Activated CD4-positive, alpha-beta T cell treated with anti-CD3 and anti-CD28 coated beads, Interleukin-2, amount 10 ng/mL, durations not matched to agents 24 days and 14 days (primary cell): ENCODE results near the gene NPC1. TPM values are rescaled to one million over a fixed set of nuclear protein-coding genes. Genes with fewer than 3 reads are reported as not detected.

Experiments
- DNase-seq: peaks from one replicate; pipeline ENCODE4 v3.0.0; 2022
- H3K27ac Mint-ChIP-seq: one replicate; pipeline ENCODE4 v1.8.0; 2022; ENCODE audit warnings: mild to moderate bottlenecking, mixed read lengths
- H3K27me3 Mint-ChIP-seq: one replicate; pipeline ENCODE4 v1.8.0; 2022; ENCODE audit warnings: mixed read lengths
- H3K36me3 Mint-ChIP-seq: one replicate; pipeline ENCODE4 v1.8.0; 2022; ENCODE audit warnings: low read depth, mild to moderate bottlenecking, mixed read lengths
- H3K4me1 Mint-ChIP-seq: one replicate; pipeline ENCODE4 v1.8.0; 2021; ENCODE audit warnings: mixed read lengths
- H3K4me3 Mint-ChIP-seq: one replicate; pipeline ENCODE4 v1.8.0; 2022; ENCODE audit warnings: mild to moderate bottlenecking, moderate library complexity, mixed read lengths
- H3K9me3 Mint-ChIP-seq: one replicate; pipeline ENCODE4 v1.8.0; 2021; ENCODE audit warnings: mixed read lengths
- intact Hi-C: fragments of 100-400 bp; cut with micrococcal nuclease; formaldehyde crosslinking; loops from one replicate; pipeline ENCODE4 v1.15.1; 2023
- total RNA-seq: library from RNA; stranded (reverse); gene quantifications from 2 replicates; pipeline ENCODE4 v1.2.3, GENCODE V29; 2022

NPC1 gene
- 26.3 and 29.9 TPM in 2 replicates for total RNA-seq

- peaks cover 3% of the 10 kb centered on the region for H3K27me3 Mint-ChIP-seq
- H3K4me3 Mint-ChIP-seq, result peak within 1 kb of the TSS; percentile 94
- H3K9me3 Mint-ChIP-seq, result no peaks in the 10 kb centered on the region
- intact Hi-C loops, result loop anchor here (1.0 to 5.0 kb wide), 8 partner anchors 12 to 654 kb away; partner anchors contain the start of genes RBBP8, RIOK3 and RMC1
- H3K36me3 Mint-ChIP-seq, result peaks cover 17% of the 10 kb centered on the region
- peak within 1 kb of the TSS; percentile 96 for H3K27ac Mint-ChIP-seq
- peak; percentile 98 for DNase-seq
- peaks cover 37% of the 10 kb centered on the region for H3K4me1 Mint-ChIP-seq
Observed at GRCh38 chr18:23586249-23587196, at the start of gene NPC1. Gene NPC1 (minus strand): TSS chr18:23586506. CDS start chr18:23586343, 163 bp downstream.

GRCh38 chr18:23636071-23636399, 49.7 kb upstream of the NPC1 start:
- Mint-ChIP-seq H3K27ac (no peak overlapping the region), H3K36me3 (no peaks in the 10 kb centered on the region), H3K9me3 (no peaks in the 10 kb centered on the region), H3K4me1 (peaks cover 14% of the 10 kb centered on the region), H3K27me3 (peaks cover 37% of the 10 kb centered on the region), H3K4me3 (no peak overlapping the region)
- intact Hi-C loops, result no loop called here
- no peak for DNase-seq

- no peak for DNase-seq
- Mint-ChIP-seq H3K27ac (peak overlapping the region; percentile 7), H3K27me3 (peaks cover 37% of the 10 kb centered on the region), H3K36me3 (no peaks in the 10 kb centered on the region), H3K4me3 (no peak overlapping the region), H3K9me3 (no peaks in the 10 kb centered on the region), H3K4me1 (peaks cover 14% of the 10 kb centered on the region)
- intact Hi-C loops, result no loop called here
Observed at GRCh38 chr18:23635283-23636070, 49.2 kb upstream of the NPC1 start.

GRCh38 chr18:23634692-23635091, 48.4 kb upstream of the NPC1 start:
- H3K4me1 Mint-ChIP-seq, result peaks cover 14% of the 10 kb centered on the region
- DNase-seq, result no peak
- intact Hi-C loops, result no loop called here
- H3K4me3 Mint-ChIP-seq, result no peak overlapping the region
- no peaks in the 10 kb centered on the region for H3K36me3 Mint-ChIP-seq
- no peak overlapping the region for H3K27ac Mint-ChIP-seq
- H3K27me3 Mint-ChIP-seq, result peaks cover 34% of the 10 kb centered on the region
- no peaks in the 10 kb centered on the region for H3K9me3 Mint-ChIP-seq

GRCh38 chr18:23632615-23633014, 46.3 kb upstream of the NPC1 start:
- H3K27ac Mint-ChIP-seq, result no peak overlapping the region

GRCh38 chr18:23631746-23632145, 45.4 kb upstream of the NPC1 start:
- H3K4me1 Mint-ChIP-seq, result peaks cover 16% of the 10 kb centered on the region
- no peak for DNase-seq
- H3K27me3 Mint-ChIP-seq, result peaks cover 23% of the 10 kb centered on the region
- no peak overlapping the region for H3K27ac Mint-ChIP-seq
- intact Hi-C loops, result no loop called here
- H3K9me3 Mint-ChIP-seq, result no peaks in the 10 kb centered on the region
- no peak overlapping the region for H3K4me3 Mint-ChIP-seq
- no peaks in the 10 kb centered on the region for H3K36me3 Mint-ChIP-seq

More at GRCh38 chr18:23632615-23633014, 46.3 kb upstream of the NPC1 start:
- Mint-ChIP-seq H3K27me3 (peaks cover 24% of the 10 kb centered on the region), H3K36me3 (no peaks in the 10 kb centered on the region), H3K9me3 (no peaks in the 10 kb centered on the region), H3K4me1 (peaks cover 14% of the 10 kb centered on the region), H3K4me3 (no peak overlapping the region)
- no peak for DNase-seq
- intact Hi-C loops, result no loop called here

- Mint-ChIP-seq H3K27ac (no peak overlapping the region), H3K4me1 (peaks cover 20% of the 10 kb centered on the region), H3K27me3 (peaks cover 21% of the 10 kb centered on the region), H3K4me3 (no peak overlapping the region), H3K9me3 (no peaks in the 10 kb centered on the region), H3K36me3 (no peaks in the 10 kb centered on the region)
- intact Hi-C loops, result no loop called here
- DNase-seq, result no peak
Observed at GRCh38 chr18:23631312-23631711, 45.0 kb upstream of the NPC1 start.

- no peaks in the 10 kb centered on the region for H3K36me3 Mint-ChIP-seq
- peaks cover 12% of the 10 kb centered on the region for H3K27me3 Mint-ChIP-seq
- no peak overlapping the region for H3K27ac Mint-ChIP-seq
- intact Hi-C loops, result loop anchor here (5.0 to 10.0 kb wide), 2 partner anchors 33 to 75 kb away; partner anchors contain the start of gene ANKRD29
- DNase-seq, result peak; percentile 59
- no peaks in the 10 kb centered on the region for H3K9me3 Mint-ChIP-seq
- H3K4me3 Mint-ChIP-seq, result no peak overlapping the region
- H3K4me1 Mint-ChIP-seq, result peaks cover 10% of the 10 kb centered on the region
Observed at GRCh38 chr18:23629444-23629946, 43.2 kb upstream of the NPC1 start.

GRCh38 chr18:23627970-23628369, 41.7 kb upstream of the NPC1 start:
- Mint-ChIP-seq H3K27ac (no peak overlapping the region), H3K4me3 (no peak overlapping the region), H3K9me3 (no peaks in the 10 kb centered on the region), H3K36me3 (no peaks in the 10 kb centered on the region), H3K27me3 (peaks cover 7% of the 10 kb centered on the region), H3K4me1 (peaks cover 8% of the 10 kb centered on the region)
- intact Hi-C loops, result loop anchor here (5.0 to 10.0 kb wide), 2 partner anchors 34 to 77 kb away; partner anchors contain the start of gene ANKRD29
- no peak for DNase-seq

GRCh38 chr18:23627321-23627720, 41.0 kb upstream of the NPC1 start:
- Mint-ChIP-seq H3K36me3 (no peaks in the 10 kb centered on the region), H3K9me3 (no peaks in the 10 kb centered on the region), H3K4me1 (peaks cover 8% of the 10 kb centered on the region), H3K27ac (no peak overlapping the region), H3K27me3 (peaks cover 9% of the 10 kb centered on the region), H3K4me3 (no peak overlapping the region)
- intact Hi-C loops, result loop anchor here (5.0 to 10.0 kb wide), 2 partner anchors 35 to 77 kb away; partner anchors contain the start of gene ANKRD29
- DNase-seq, result no peak

- DNase-seq, result no peak
- H3K9me3 Mint-ChIP-seq, result no peaks in the 10 kb centered on the region
- H3K27ac Mint-ChIP-seq, result peak overlapping the region; percentile 20
- H3K4me3 Mint-ChIP-seq, result no peak overlapping the region
- peaks cover 9% of the 10 kb centered on the region for H3K4me1 Mint-ChIP-seq
- H3K36me3 Mint-ChIP-seq, result no peaks in the 10 kb centered on the region
- intact Hi-C loops, result loop anchor here (5.0 to 10.0 kb wide), 2 partner anchors 36 to 78 kb away; partner anchors contain the start of gene ANKRD29
- peaks cover 16% of the 10 kb centered on the region for H3K27me3 Mint-ChIP-seq
Observed at GRCh38 chr18:23626451-23627279, 40.4 kb upstream of the NPC1 start.

- H3K27ac Mint-ChIP-seq, result no peak overlapping the region
- H3K27me3 Mint-ChIP-seq, result peaks cover 42% of the 10 kb centered on the region
- H3K9me3 Mint-ChIP-seq, result no peaks in the 10 kb centered on the region
- H3K4me1 Mint-ChIP-seq, result peaks cover 19% of the 10 kb centered on the region
- no peak for DNase-seq
- intact Hi-C loops, result loop anchor here (5.0 to 10.0 kb wide), 2 partner anchors 82 to 294 kb away; no protein-coding TSS in a partner anchor
- H3K36me3 Mint-ChIP-seq, result no peaks in the 10 kb centered on the region
- H3K4me3 Mint-ChIP-seq, result no peak overlapping the region
Observed at GRCh38 chr18:23623040-23623439, 36.7 kb upstream of the NPC1 start.

GRCh38 chr18:23619388-23619881, 33.1 kb upstream of the NPC1 start:
- peak; percentile 65 for DNase-seq
- intact Hi-C loops, result no loop called here
- no peaks in the 10 kb centered on the region for H3K9me3 Mint-ChIP-seq
- no peak overlapping the region for H3K27ac Mint-ChIP-seq
- H3K4me3 Mint-ChIP-seq, result peak overlapping the region; percentile 39
- peaks cover 13% of the 10 kb centered on the region for H3K4me1 Mint-ChIP-seq
- H3K36me3 Mint-ChIP-seq, result no peaks in the 10 kb centered on the region
- H3K27me3 Mint-ChIP-seq, result peaks cover 50% of the 10 kb centered on the region
